ENCODE measurements around the gene ZBTB4. TPM values are rescaled to one million over a fixed set of nuclear protein-coding genes. Genes with fewer than 3 reads are reported as not detected.
A peak's percentile ranks its signal among the peaks of the same experiment; 100 is the strongest.

ZBTB4 gene
- total RNA-seq, 1 donor from 2014 or later: 34.5 TPM

GRCh38 chr17:7480089-7480384 lies 606 bp upstream of the ZBTB4 start:
- Mint-ChIP-seq H3K4me1 (ENCODE audit: unreplicated experiment) (peaks cover 54% of the 10 kb centered on the region), H3K4me3 (peak overlapping the region; percentile 99), H3K36me3 (peaks cover 12% of the 10 kb centered on the region), H3K27me3 (no peaks in the 10 kb centered on the region), H3K9me3 (no peaks in the 10 kb centered on the region), H3K27ac (peak overlapping the region; percentile 100)
- no peak for DNase-seq (ENCODE audit: extremely low spot score, unreplicated experiment)
- no peak for TF ChIP-seq CTCF (conservative IDR thresholded peaks at IDR 0.05)

GRCh38 chr17:7478276-7479212 lies 887 bp downstream of the ZBTB4 start:
- Mint-ChIP-seq H3K9me3 (no peaks in the 10 kb centered on the region), H3K4me3 (peak overlapping the region; percentile 88), H3K27me3 (no peaks in the 10 kb centered on the region), H3K36me3 (peaks cover 8% of the 10 kb centered on the region), H3K4me1 (ENCODE audit: unreplicated experiment) (peaks cover 48% of the 10 kb centered on the region), H3K27ac (peak overlapping the region; percentile 100)
- TF ChIP-seq CTCF (conservative IDR thresholded peaks at IDR 0.05): peak; percentile 26
- DNase-seq (ENCODE audit: extremely low spot score, unreplicated experiment): no peak

GRCh38 chr17:7477392-7478275 lies 1.8 kb downstream of the ZBTB4 start:
- H3K4me3 Mint-ChIP-seq: peak overlapping the region; percentile 88
- no peak for TF ChIP-seq CTCF (conservative IDR thresholded peaks at IDR 0.05)
- H3K4me1 Mint-ChIP-seq (ENCODE audit: unreplicated experiment): peaks cover 41% of the 10 kb centered on the region
- H3K27me3 Mint-ChIP-seq: no peaks in the 10 kb centered on the region
- H3K27ac Mint-ChIP-seq: peak overlapping the region; percentile 100
- peaks cover 8% of the 10 kb centered on the region for H3K36me3 Mint-ChIP-seq
- no peaks in the 10 kb centered on the region for H3K9me3 Mint-ChIP-seq
- DNase-seq (ENCODE audit: extremely low spot score, unreplicated experiment): no peak

DNA sequence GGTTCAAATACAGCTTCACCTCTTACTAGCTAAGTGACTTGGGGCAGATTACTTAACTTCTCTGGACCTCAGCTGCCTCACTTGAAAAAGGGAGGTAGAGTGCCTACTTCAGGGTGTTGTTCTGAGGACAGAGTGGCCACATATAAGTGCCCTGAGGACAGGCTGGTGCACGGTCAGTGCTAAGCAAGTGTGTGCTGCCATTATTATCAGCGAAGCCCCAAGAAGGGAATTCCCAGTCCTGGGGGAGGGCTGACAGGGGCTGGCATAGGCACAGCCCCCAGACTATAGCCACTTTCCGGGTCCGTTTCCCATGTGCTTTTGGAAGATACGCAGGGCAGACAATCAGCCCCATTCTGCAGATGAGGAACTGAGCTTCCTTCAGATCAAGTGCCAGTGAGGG lies 2.5 kb downstream of the ZBTB4 start:
- peak overlapping the region; percentile 100 for H3K27ac Mint-ChIP-seq
- H3K4me1 Mint-ChIP-seq (ENCODE audit: unreplicated experiment): peaks cover 36% of the 10 kb centered on the region
- H3K36me3 Mint-ChIP-seq: peaks cover 8% of the 10 kb centered on the region
- H3K27me3 Mint-ChIP-seq: no peaks in the 10 kb centered on the region
- DNase-seq (ENCODE audit: extremely low spot score, unreplicated experiment): no peak
- no peaks in the 10 kb centered on the region for H3K9me3 Mint-ChIP-seq
- H3K4me3 Mint-ChIP-seq: peak overlapping the region; percentile 88
- no peak for TF ChIP-seq CTCF (conservative IDR thresholded peaks at IDR 0.05)

DNA sequence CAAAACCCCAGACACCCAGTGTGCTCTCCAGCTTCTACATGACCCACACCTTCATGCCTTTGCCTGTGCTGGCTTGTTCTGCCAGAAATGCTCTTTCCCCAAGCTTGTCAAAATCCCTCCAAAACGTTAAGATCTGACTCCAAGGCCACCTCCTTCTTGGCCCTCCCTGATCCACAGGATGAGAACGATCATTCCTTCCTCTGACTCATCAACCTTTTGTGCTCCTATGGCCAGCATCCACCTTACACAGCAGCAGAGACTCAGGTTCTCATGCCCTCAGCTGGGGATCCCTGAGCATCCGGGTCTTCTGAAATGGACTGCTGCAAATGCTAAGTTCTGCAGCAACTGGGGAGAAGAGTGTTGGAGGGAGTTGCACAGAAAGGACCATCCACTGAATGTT lies 2.9 kb downstream of the ZBTB4 start:
- TF ChIP-seq CTCF (conservative IDR thresholded peaks at IDR 0.05): no peak
- Mint-ChIP-seq H3K9me3 (no peaks in the 10 kb centered on the region), H3K27ac (peak overlapping the region; percentile 100), H3K36me3 (peaks cover 8% of the 10 kb centered on the region), H3K4me3 (peak overlapping the region; percentile 88), H3K4me1 (ENCODE audit: unreplicated experiment) (peaks cover 40% of the 10 kb centered on the region), H3K27me3 (no peaks in the 10 kb centered on the region)
- no peak for DNase-seq (ENCODE audit: extremely low spot score, unreplicated experiment)
